ENCODE data around the gene PRKCH.

PRKCH gene

DNA sequence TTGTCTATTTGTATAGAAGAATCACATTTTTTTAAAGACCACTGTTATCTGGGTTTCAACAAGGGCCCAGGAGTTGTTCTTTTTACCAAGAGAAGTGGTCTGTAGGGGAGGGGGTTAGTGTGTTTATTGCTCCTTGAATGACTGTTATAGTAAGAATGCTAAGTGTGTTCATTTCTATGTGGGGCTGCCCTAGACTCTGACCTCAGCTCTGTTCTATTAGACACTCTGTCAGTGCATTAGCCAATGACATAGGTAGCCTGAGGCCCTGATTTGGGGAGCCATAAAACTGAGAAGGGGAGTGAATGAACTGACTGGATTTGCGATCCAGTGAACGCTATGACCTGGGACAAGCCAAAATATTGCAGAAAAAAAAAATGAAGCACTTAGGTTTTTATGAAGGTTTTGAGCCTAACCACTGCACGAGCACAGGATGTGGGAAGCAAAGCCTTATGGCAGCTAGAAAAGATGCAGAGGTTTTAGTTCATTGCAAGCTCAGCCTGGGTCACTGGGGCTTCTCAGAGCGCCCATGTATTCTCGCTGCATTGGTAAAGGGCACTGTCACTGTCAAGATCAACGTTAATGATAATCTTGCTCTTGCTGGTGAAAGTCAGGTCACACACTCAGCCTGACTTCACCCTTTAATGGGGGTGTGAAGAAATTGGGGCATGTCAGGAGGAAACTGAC lies 63.8 kb downstream of the PRKCH start:
- no peaks in the 10 kb centered on the region for H3K27me3 Mint-ChIP-seq
- no peak overlapping the region for H3K4me3 Mint-ChIP-seq
- H3K27ac Mint-ChIP-seq = no peak overlapping the region
- H3K4me1 Mint-ChIP-seq = no peaks in the 10 kb centered on the region
- CTCF ChIA-PET = interaction anchor here (0.6 to 1.1 kb wide), 2 partner anchors 15 to 63 kb away, joined by 4 read pairs; no protein-coding TSS in a partner anchor
- peak; percentile 79 for DNase-seq
- H3K36me3 Mint-ChIP-seq = peaks cover 30% of the 10 kb centered on the region
- H3K9me3 Mint-ChIP-seq = no peaks in the 10 kb centered on the region

DNA sequence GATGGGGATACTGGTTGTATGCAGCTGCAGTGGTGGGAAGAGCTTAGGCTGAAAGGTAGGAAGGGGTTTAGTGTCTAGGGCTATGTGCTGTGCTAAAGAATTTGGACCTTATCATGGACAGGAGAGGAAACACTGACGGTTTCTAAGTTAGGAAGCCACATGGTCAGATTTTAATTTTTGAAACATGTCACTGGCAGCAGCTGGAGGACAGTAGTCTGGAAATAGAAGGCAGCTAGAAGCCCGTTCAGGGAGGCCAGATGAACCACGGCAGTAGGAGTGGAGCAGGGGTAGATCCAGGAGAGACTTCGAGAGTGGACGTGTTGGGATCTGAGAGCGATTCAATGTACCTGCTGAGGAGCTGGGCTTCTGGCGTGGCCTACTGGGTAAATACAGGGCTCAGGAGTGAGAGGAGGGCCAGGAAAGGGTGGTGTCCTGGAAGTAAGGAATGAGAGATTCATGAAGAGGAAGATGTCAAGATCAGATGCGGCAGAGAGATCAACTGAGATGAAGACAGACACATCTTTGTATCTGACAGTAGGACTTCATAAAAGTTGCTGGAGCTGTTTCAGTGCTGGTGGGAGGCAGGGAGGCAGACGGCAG lies 64.9 kb downstream of the PRKCH start:
- Mint-ChIP-seq H3K36me3 (peaks cover 24% of the 10 kb centered on the region), H3K9me3 (no peaks in the 10 kb centered on the region), H3K27me3 (no peaks in the 10 kb centered on the region), H3K27ac (no peak overlapping the region), H3K4me1 (no peaks in the 10 kb centered on the region), H3K4me3 (no peak overlapping the region)
- DNase-seq = no peak
- CTCF ChIA-PET = interaction anchor here (0.7 to 1.2 kb wide), 4 partner anchors 14 to 46 kb away, joined by 3 to 4 read pairs (median 3); no protein-coding TSS in a partner anchor

DNA sequence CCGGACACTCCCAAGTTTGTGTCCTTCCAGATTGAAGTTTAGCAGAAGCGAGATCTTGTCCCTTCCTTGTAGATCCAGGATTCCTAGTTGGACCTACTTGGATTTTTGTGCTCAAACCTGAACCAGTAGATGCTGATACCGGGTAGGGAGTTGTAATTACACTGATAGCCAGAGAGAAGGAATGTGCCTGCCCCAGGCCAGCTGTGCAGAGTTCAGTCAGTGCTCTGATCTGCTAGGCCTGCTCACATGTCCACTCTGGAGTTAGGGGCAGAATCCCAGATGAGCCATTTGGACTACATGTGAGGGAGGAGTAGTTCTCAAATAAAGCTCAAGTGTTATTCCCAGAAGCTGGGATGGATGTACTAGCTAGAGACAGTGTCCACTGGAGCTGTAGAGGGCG lies 65.7 kb downstream of the PRKCH start:
- CTCF ChIA-PET = interaction anchor here (0.7 to 1.6 kb wide), 3 partner anchors 18 to 65 kb away, joined by 3 to 6 read pairs (median 3); no protein-coding TSS in a partner anchor
- peaks cover 25% of the 10 kb centered on the region for H3K36me3 Mint-ChIP-seq
- DNase-seq = no peak
- H3K4me3 Mint-ChIP-seq = no peak overlapping the region
- no peak overlapping the region for H3K27ac Mint-ChIP-seq
- peaks cover 1% of the 10 kb centered on the region for H3K4me1 Mint-ChIP-seq
- no peaks in the 10 kb centered on the region for H3K9me3 Mint-ChIP-seq
- H3K27me3 Mint-ChIP-seq = no peaks in the 10 kb centered on the region

DNA sequence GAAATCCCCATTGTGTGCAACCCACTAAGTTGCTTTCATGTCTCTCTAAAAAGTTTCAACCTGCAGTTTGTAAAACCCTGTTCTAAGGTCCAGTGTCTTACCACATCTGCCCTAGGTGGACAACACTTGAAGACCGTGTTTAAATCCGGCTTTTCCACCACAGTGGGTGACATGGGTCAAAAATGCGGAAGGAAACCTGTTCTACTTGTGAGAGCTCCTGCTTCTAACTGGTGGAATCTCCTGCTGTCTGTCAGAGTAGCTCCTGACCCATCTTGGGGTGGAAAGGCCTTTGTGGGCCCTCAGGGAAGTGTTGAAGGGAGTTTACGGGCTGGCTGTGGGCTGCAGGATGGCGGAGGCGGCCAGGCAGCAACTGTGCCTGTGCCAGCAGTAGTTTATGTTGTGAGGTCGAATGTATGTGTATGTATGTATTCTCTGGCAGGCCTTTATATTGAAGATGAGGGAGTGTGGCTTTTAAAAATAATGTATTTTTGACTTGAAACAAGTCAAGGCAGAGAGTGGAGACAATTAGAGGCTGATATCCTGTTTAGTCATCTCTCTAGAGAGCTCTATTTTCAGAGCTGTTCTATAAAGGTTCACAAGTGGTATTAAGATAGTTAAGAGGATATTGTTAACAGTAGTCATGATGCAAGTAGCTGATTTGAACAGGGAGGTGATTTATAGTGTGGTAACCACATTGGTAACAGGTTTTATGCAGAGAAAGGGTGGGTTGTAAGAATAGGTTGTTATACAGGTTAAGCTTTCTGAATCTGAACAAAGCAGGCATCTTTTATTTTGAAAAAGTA lies 67.0 kb downstream of the PRKCH start:
- H3K27ac Mint-ChIP-seq = no peak overlapping the region
- no peaks in the 10 kb centered on the region for H3K9me3 Mint-ChIP-seq
- H3K4me1 Mint-ChIP-seq = peaks cover 14% of the 10 kb centered on the region
- no peaks in the 10 kb centered on the region for H3K27me3 Mint-ChIP-seq
- DNase-seq = peak; percentile 42
- CTCF ChIA-PET = interaction anchor here (0.6 to 1.6 kb wide), 9 partner anchors 15 to 67 kb away, joined by 3 to 6 read pairs (median 3); partner anchors contain the start of gene PRKCH
- peaks cover 33% of the 10 kb centered on the region for H3K36me3 Mint-ChIP-seq
- H3K4me3 Mint-ChIP-seq = peak overlapping the region; percentile 64

DNA sequence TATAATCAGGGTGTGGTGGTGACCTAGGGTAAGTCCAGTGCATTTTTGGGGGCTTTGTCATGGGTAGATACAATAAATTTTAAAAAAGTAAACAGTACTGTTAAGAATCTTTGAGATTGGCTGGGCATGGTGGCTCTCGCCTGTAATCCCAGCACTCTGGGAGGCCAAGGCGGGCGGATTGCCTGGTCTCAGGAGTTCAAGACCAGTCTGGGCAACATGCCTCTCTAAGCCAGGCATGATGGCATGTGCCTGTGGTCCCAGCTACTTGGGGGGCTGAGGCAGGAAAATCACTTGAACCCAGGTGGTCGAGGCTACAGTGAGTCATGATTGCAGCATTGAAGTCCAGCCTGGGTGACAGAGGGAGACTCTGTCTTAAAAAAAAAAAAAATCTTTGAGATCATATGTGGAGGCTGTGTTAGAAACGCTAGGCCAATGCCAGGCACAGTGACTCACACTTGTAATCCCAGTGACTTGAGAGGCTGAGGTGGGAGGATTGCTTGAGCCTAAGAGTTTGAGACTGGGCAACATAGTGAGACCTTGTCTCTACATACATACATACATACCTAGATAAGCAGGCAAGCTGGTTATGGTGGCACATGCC lies 67.7 kb downstream of the PRKCH start:
- Mint-ChIP-seq H3K4me1 (peaks cover 21% of the 10 kb centered on the region), H3K27ac (no peak overlapping the region), H3K9me3 (no peaks in the 10 kb centered on the region), H3K4me3 (peak overlapping the region; percentile 64), H3K27me3 (no peaks in the 10 kb centered on the region), H3K36me3 (peaks cover 34% of the 10 kb centered on the region)
- DNase-seq = no peak
- CTCF ChIA-PET = interaction anchor here (0.7 to 1.6 kb wide), 8 partner anchors 11 to 65 kb away, joined by 3 to 6 read pairs (median 3); no protein-coding TSS in a partner anchor

DNA sequence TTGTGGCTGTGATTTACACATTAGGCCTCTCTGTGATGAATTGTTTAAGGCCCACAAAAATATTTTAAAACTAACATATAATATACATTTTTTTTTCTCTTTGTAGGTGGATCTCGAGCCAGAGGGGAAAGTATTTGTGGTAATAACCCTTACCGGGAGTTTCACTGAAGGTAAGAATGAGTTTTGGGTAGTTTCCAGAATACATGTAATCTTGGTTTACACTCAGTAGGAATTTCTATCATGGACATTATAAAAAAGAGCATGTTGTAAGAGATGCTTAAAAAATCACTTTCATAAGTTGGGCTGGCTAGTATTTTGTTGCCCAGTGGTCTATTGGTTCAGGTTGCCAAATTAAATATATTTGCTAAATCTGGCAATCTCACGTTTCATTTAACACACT lies 69.7 kb downstream of the PRKCH start:
- DNase-seq = no peak
- Mint-ChIP-seq H3K4me1 (peaks cover 39% of the 10 kb centered on the region), H3K27ac (no peak overlapping the region), H3K9me3 (no peaks in the 10 kb centered on the region), H3K27me3 (no peaks in the 10 kb centered on the region), H3K36me3 (peaks cover 51% of the 10 kb centered on the region), H3K4me3 (peak overlapping the region; percentile 39)
- CTCF ChIA-PET = interaction anchor here (0.8 to 1.2 kb wide), 2 partner anchors 45 to 70 kb away, joined by 3 to 4 read pairs; partner anchors contain the start of gene PRKCH

DNA sequence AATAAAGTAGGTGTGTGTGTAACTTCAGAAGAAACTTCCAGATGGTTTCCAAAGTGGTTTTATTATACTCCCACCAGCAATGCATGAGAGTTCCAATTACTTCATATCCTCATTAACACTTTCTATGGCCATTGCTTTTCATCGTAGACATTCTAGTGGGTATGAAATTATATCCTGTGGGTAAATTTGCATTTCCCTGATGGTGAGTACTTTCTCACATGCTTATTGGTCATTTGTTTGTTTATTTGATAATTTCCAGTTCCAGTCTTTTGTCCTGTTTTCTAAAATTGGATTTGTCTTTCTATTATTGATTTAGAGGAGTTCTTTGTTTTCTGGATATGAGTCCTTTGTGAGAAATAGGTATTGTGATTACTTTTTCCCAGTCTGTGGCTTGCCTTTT lies 70.9 kb downstream of the PRKCH start:
- no peak overlapping the region for H3K27ac Mint-ChIP-seq
- H3K27me3 Mint-ChIP-seq = no peaks in the 10 kb centered on the region
- peaks cover 50% of the 10 kb centered on the region for H3K4me1 Mint-ChIP-seq
- H3K9me3 Mint-ChIP-seq = no peaks in the 10 kb centered on the region
- DNase-seq = no peak
- peaks cover 63% of the 10 kb centered on the region for H3K36me3 Mint-ChIP-seq
- H3K4me3 Mint-ChIP-seq = no peak overlapping the region
- CTCF ChIA-PET = no interaction called here

DNA sequence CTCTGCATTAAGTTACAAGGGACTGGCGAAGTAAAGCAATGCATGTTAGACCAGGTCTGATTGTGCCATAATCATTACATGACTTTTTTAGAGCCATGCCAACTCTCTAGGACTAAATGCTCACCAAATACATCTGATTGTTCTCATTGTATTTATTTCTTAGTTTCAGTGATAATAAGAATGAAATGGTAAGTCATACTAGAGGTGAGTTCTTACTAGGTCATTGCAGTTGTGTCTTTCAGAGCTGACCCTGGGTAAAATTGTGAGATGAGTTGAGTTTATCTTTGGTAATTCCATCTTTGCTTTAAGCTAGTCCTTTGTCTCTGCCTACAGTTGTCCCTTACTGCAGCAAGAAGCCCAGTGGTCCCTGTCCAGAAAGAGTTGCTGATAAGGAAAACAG lies 73.2 kb downstream of the PRKCH start:
- H3K4me1 Mint-ChIP-seq = peaks cover 68% of the 10 kb centered on the region
- H3K27ac Mint-ChIP-seq = no peak overlapping the region
- no peaks in the 10 kb centered on the region for H3K27me3 Mint-ChIP-seq
- no peak overlapping the region for H3K4me3 Mint-ChIP-seq
- CTCF ChIA-PET = interaction anchor here (1.2 to 1.3 kb wide), 2 partner anchors 9 to 29 kb away, joined by 3 read pairs; no protein-coding TSS in a partner anchor
- no peaks in the 10 kb centered on the region for H3K9me3 Mint-ChIP-seq
- H3K36me3 Mint-ChIP-seq = peaks cover 75% of the 10 kb centered on the region
- no peak for DNase-seq

DNA sequence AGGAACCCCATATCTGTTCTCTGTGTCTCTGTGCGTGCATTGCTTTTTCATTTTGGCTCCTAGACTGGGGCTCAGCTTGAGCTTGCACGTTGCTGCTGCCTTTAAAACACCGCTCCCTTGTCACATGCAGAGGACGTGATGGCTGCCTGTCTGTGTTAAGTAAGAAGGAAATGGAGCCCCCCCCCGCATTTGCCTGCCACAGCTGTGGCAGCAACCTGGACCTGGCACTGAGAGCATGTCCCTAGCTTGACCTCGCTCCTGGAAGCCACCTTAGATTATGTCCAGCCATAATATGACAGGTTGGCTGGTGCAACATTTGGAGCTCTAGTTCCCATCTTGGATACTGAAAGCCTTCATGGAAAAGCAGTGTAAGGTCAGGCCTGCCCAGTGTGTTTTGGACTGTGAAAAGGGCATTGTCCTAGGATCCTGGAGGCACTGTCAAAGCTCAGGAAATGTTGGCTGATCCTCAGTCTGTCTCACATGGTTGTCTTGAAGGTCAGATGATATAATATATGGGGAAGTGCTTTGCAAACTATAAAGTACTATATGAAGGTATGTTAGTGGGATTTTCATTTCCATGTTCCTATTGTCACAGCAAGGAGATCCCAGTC lies 73.8 kb downstream of the PRKCH start:
- DNase-seq = no peak
- no peak overlapping the region for H3K27ac Mint-ChIP-seq

DNA sequence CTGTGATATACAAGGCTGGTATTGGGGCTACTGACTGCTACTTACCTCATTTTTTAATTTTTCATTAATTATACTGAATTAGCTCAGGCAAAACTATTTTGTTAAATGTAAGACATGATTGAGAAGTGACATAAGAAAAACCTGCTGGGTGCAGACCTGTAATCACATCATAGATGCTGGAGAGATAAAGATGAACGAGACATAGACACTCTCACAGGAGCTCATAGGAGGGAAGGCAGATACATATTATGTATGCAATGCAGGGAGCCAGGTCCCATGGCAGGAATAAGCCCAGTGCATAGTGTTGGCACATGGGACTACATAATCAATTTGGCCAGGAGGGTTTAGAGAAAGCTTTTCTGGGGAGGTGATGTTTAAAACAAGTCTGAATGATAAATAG lies 74.9 kb downstream of the PRKCH start:
- Mint-ChIP-seq H3K4me1 (peaks cover 83% of the 10 kb centered on the region), H3K27me3 (no peaks in the 10 kb centered on the region), H3K9me3 (no peaks in the 10 kb centered on the region), H3K27ac (peak overlapping the region; percentile 5), H3K36me3 (peaks cover 85% of the 10 kb centered on the region), H3K4me3 (no peak overlapping the region)
- CTCF ChIA-PET = interaction anchor here (1.5 kb wide), 1 partner anchor 26 kb away, joined by 3 read pairs; no protein-coding TSS in a partner anchor
- DNase-seq = no peak

More for the DNA sequence above, 73.8 kb downstream of the PRKCH start:
- Mint-ChIP-seq H3K36me3 (peaks cover 80% of the 10 kb centered on the region), H3K4me3 (no peak overlapping the region), H3K9me3 (no peaks in the 10 kb centered on the region), H3K4me1 (peaks cover 73% of the 10 kb centered on the region), H3K27me3 (no peaks in the 10 kb centered on the region)
- CTCF ChIA-PET = interaction anchor here (1.2 to 1.5 kb wide), 3 partner anchors 8 to 30 kb away, joined by 3 read pairs; no protein-coding TSS in a partner anchor

DNA sequence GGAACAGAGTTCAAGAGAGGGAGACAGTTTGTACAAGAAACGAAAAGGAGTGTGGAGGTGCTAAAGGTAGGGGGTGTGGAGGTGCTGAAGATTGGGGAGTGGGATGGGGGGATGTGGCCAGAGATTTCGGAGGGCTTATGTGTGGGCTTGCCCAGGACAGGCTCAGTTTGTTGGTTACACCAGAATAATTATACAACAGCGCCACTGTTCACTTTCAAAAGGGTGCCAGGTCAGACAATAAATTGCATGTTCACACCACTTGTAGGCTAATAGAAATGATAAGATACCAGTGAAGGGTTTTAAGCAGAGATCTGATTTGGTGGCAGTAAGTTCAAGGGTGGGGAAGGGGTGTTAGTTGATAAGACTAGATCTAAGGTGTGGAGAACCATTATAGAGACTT lies 75.3 kb downstream of the PRKCH start:
- H3K9me3 Mint-ChIP-seq = no peaks in the 10 kb centered on the region
- DNase-seq = no peak
- peaks cover 85% of the 10 kb centered on the region for H3K36me3 Mint-ChIP-seq
- H3K4me1 Mint-ChIP-seq = peaks cover 88% of the 10 kb centered on the region
- H3K4me3 Mint-ChIP-seq = no peak overlapping the region
- CTCF ChIA-PET = no interaction called here
- no peaks in the 10 kb centered on the region for H3K27me3 Mint-ChIP-seq
- peak overlapping the region; percentile 5 for H3K27ac Mint-ChIP-seq

DNA sequence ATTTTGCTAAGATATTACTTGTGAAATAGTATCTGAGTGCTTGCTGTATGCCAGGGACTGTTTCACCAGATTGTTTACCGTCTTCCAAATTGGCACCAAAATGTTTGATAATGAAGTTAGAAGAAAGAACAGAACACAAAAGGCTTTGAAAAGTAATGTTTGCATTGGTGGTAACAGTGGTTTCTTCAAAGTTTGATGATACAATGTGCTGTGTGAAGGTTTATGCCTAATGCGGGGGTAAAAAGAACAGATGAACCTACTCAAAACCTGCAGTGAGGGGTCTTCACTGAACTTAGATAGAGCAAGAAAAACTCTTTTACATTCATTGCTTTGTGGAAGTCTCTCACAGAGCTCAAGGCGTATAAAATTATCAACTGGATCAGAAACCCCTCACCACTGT lies 76.2 kb downstream of the PRKCH start:
- Mint-ChIP-seq H3K36me3 (peaks cover 82% of the 10 kb centered on the region), H3K27me3 (no peaks in the 10 kb centered on the region), H3K27ac (no peak overlapping the region), H3K4me1 (peaks cover 87% of the 10 kb centered on the region), H3K9me3 (no peaks in the 10 kb centered on the region), H3K4me3 (no peak overlapping the region)
- CTCF ChIA-PET = interaction anchor here (0.8 kb wide), 1 partner anchor 116 kb away, joined by 3 read pairs; no protein-coding TSS in a partner anchor
- no peak for DNase-seq

DNA sequence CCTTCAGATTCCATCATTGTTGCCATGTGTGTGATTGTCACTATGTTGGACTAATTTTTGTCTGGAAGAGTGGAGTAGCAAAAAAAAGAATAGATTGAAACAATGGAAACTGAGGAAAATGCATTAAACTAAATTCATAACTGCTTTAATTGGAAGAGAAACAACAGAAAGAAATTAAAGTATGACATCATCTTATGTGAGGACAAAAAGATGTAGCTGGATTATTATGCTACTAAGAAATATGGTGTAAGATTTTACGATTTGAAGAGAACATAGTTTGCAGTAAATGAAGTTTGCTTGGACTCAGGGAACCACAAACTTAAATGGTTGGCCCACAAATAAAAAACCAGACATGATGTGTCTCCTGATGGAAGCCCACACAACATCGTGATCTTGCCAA lies 76.8 kb downstream of the PRKCH start:
- Mint-ChIP-seq H3K4me1 (peaks cover 85% of the 10 kb centered on the region), H3K36me3 (peaks cover 76% of the 10 kb centered on the region), H3K4me3 (no peak overlapping the region), H3K27me3 (no peaks in the 10 kb centered on the region), H3K27ac (peak overlapping the region; percentile 47), H3K9me3 (no peaks in the 10 kb centered on the region)
- CTCF ChIA-PET = no interaction called here
- no peak for DNase-seq
